ENCODE results near the gene B3GNT9. TPM values are rescaled to one million over a fixed set of nuclear protein-coding genes. Genes with fewer than 3 reads are reported as not detected.

B3GNT9 gene
- total RNA-seq, 1 experiment from 2014 or later, result 11.5 TPM

DNA sequence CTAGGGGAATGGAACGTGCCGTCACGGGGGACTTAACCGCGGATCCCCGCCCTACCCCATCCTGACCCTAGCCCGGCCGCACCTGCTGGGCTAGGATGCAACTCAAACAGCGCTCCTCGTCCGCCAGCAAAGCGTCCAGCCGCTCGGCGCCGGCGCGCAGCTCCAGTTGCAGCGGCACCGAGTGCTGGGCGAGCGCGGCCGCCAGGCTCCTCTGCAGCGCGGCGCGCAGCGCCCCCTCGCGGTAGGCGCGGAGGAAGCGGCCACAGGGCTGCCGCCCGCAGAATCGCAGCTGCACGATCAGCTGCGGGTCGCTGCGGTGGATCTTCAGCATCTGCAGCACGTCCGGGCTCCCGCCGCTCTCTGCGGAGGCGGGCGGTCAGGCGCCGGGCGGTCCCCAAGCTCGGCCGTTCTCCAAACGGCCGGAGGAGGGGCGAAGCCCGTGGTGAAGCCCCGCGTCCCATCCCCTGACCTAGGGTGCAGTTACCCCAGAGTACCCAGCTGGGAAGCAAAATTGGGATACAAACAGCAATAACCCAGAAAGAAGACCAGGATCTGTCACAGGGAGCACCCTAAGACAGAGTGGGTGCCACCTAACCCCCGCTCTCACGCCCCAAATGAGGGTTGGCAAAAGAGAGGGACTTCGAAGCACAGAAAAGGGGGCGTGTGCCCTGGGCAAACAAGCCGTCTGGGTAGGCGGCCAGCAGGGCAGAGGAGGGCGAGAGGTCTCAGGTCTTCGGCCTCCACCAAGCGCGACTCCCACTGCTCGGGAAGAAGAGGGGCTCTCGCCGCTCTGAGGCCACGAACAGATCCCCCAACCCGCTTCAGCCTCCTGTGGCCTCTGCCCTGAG is 4.7 kb upstream of the B3GNT9 start:
- peaks cover 8% of the 10 kb centered on the region for H3K4me1 ChIP-seq (ENCODE audit: control insufficient read depth, insufficient read depth, low read length)
- CTCF ChIA-PET, result interaction anchor here (0.5 to 1.3 kb wide), 8 partner anchors 14 to 203 kb away, joined by 3 to 5 read pairs (median 3); no protein-coding TSS in a partner anchor
- intact Hi-C loops (cut with micrococcal nuclease; ENCODE audit: unreplicated experiment) (loop anchor here (10.0 kb wide), 2 partner anchors 141 to 181 kb away; no protein-coding TSS in a partner anchor), in situ Hi-C loops (cut with HindIII; ENCODE audit: low pct_unique_long_range_greater_than_20kb, low sequenced_read_pairs) (no loop called here)
- peak overlapping the region in 1 of 2 experiments; percentile 16; a peak in 2 of 4 replicates for H3K4me3 ChIP-seq (ENCODE audit: low read depth in 2 of 2, low read length in 2 of 2)
- ATAC-seq (peak; percentile 57), DNase-seq (ENCODE audit: low read depth, low spot score) (no peak)
- no peaks in the 10 kb centered on the region for H3K36me3 ChIP-seq (ENCODE audit: control insufficient read depth, insufficient read depth, low read length)
- no peak overlapping the region for H3K27ac ChIP-seq (ENCODE audit: low read length)
- BruUV-seq (replicated peaks), result no TSS peak
- no peaks in the 10 kb centered on the region for H3K27me3 ChIP-seq (ENCODE audit: control insufficient read depth, insufficient read depth, low read length)
- POLR2A ChIA-PET, result no interaction called here
- H3K9me3 ChIP-seq (ENCODE audit: control insufficient read depth, insufficient read depth, low read depth, low read length), result no peaks in the 10 kb centered on the region
- no peak for TF ChIP-seq POLR2AphosphoS5 (IDR thresholded peaks at IDR 0.05; ENCODE audit: low read depth, low read length)
- TF ChIP-seq SIN3A (IDR thresholded peaks at IDR 0.05; ENCODE audit: borderline replicate concordance, insufficient read depth, low read depth, low read length), result no peak
- peak; percentile 96 for TF ChIP-seq CTCF (IDR thresholded peaks at IDR 0.05)

DNA sequence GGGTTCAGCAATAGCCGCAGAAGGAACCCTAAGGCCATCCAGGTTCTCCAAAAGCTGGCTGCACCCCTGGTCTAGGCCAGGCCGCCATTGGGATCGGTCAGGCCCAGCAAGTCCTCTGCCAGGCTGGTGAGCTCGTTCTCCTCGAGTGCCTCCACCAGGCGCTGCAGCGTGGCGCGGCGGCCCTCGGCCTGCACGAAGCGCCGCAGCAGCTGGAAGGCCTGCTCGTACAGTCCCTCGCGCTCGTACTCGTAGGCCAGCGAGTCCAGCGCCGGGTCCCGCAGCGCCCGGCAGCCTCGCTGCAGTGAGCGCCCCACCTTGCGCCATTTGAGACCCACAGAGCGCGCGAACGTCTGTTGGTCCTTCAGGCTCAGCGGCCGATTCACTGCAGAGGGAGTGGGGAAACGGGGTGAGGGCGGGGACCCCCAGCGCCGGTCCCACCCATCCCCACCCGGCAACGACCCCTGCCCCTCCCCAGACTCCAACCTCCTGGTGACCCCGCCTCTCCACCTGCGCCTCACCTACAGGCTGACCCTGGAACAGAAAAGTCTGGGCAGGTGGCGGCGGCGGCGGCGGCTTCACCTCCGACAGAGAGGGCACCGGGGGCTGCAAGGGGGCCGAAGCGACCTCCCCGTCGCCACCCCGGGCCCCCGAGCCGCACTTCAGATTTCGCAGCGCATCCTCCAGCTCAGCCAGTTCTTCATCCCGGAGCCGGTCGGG is 3.9 kb upstream of the B3GNT9 start:
- in situ Hi-C loops (cut with HindIII; ENCODE audit: low pct_unique_long_range_greater_than_20kb, low sequenced_read_pairs), result no loop called here
- H3K4me3 ChIP-seq (ENCODE audit: low read depth in 2 of 2, low read length in 2 of 2), result no peak overlapping the region

More for the DNA sequence above, 3.9 kb upstream of the B3GNT9 start:
- Histone ChIP-seq H3K27me3 (ENCODE audit: control insufficient read depth, insufficient read depth, low read length) (no peaks in the 10 kb centered on the region), H3K27ac (ENCODE audit: low read length) (no peak overlapping the region), H3K36me3 (ENCODE audit: control insufficient read depth, insufficient read depth, low read length) (no peaks in the 10 kb centered on the region), H3K9me3 (ENCODE audit: control insufficient read depth, insufficient read depth, low read depth, low read length) (no peaks in the 10 kb centered on the region), H3K4me1 (ENCODE audit: control insufficient read depth, insufficient read depth, low read length) (peaks cover 8% of the 10 kb centered on the region)
- intact Hi-C loops (cut with micrococcal nuclease; ENCODE audit: unreplicated experiment), result loop anchor here (10.0 kb wide), 2 partner anchors 140 to 180 kb away; no protein-coding TSS in a partner anchor
- BruUV-seq (replicated peaks), result no TSS peak
- DNase-seq (ENCODE audit: low read depth, low spot score) (no peak), ATAC-seq (no peak)
- no peak for TF ChIP-seq POLR2AphosphoS5 (IDR thresholded peaks at IDR 0.05; ENCODE audit: low read depth, low read length)
- 0 out of 2 replicates have a peak, but pooled peaks have one; percentile 47 for TF ChIP-seq CTCF (IDR thresholded peaks at IDR 0.05)
- ChIA-PET CTCF (interaction anchor here (0.7 to 1.3 kb wide), 6 partner anchors 15 to 202 kb away, joined by 3 to 5 read pairs (median 3); no protein-coding TSS in a partner anchor), POLR2A (no interaction called here)

Measured in Panc1 (cell line).